HUES6 (cell line): ENCODE measurements around the gene TLE5.
"Not testable (repeated sequence)": the region's sequence is repeated elsewhere in the genome, so short reads cannot be mapped to it uniquely, and the experiment has no call there.

Source experiments
- H3K27ac ChIP-seq: 2 replicates; pipeline ENCODE4 v1.7.0; 2013; ENCODE audit warnings: low read depth, mild to moderate bottlenecking, low read length, inconsistent platforms
- H3K27me3 ChIP-seq: 2 replicates; pipeline ENCODE4 v1.6.1; 2013; ENCODE audit warnings: low read length; ENCODE audit not compliant: control insufficient read depth, insufficient read depth
- H3K36me3 ChIP-seq: 2 replicates; pipeline ENCODE4 v1.6.1; 2013; ENCODE audit warnings: low read length; ENCODE audit not compliant: control insufficient read depth, insufficient read depth
- H3K4me1 ChIP-seq: 2 replicates; pipeline ENCODE4 v1.6.1; 2013; ENCODE audit warnings: low read length; ENCODE audit not compliant: control insufficient read depth, insufficient read depth
- H3K4me3 ChIP-seq: 2 replicates; pipeline ENCODE4 v1.5.1; 2013; ENCODE audit warnings: low read depth, low read length
- H3K9ac ChIP-seq: one replicate; pipeline ENCODE4 v1.6.1; 2013; ENCODE audit warnings: mild to moderate bottlenecking, low read length
- H3K9me3 ChIP-seq: 2 replicates; pipeline ENCODE4 v1.6.1; 2013; ENCODE audit warnings: low read depth, low read length; ENCODE audit not compliant: control insufficient read depth, insufficient read depth

The TLE5 gene

GRCh38 chr19:3017923-3018322, 44.4 kb downstream of the TLE5 start:
- no peak overlapping the region for H3K4me3 ChIP-seq
- peaks cover 6% of the 10 kb centered on the region; the same call in 1 of the 2 replicates for H3K27me3 ChIP-seq
- H3K4me1 ChIP-seq, result 0 out of 2 replicates have a peak, but pooled peaks cover 3% of the 10 kb centered on the region
- H3K36me3 ChIP-seq, result no peaks in the 10 kb centered on the region
- no peak overlapping the region for H3K9ac ChIP-seq
- no peaks in the 10 kb centered on the region for H3K9me3 ChIP-seq
- H3K27ac ChIP-seq, result no peak overlapping the region

- H3K27ac ChIP-seq, result no peak overlapping the region
- peaks cover 14% of the 10 kb centered on the region; the same call in 1 of the 2 replicates for H3K27me3 ChIP-seq
- no peak overlapping the region for H3K9ac ChIP-seq
- H3K9me3 ChIP-seq, result no peaks in the 10 kb centered on the region
- peaks cover 9% of the 10 kb centered on the region; the same call in 1 of the 2 replicates for H3K4me1 ChIP-seq
- H3K36me3 ChIP-seq, result no peaks in the 10 kb centered on the region
- H3K4me3 ChIP-seq, result no peak overlapping the region
Measured at GRCh38 chr19:3015126-3016057, 46.9 kb downstream of the TLE5 start.

GRCh38 chr19:3014135-3014534, 48.2 kb downstream of the TLE5 start:
- peaks cover 13% of the 10 kb centered on the region; the same call in 1 of the 2 replicates for H3K27me3 ChIP-seq
- no peaks in the 10 kb centered on the region for H3K9me3 ChIP-seq
- H3K27ac ChIP-seq, result no peak overlapping the region
- H3K4me3 ChIP-seq, result no peak overlapping the region
- H3K4me1 ChIP-seq, result peaks cover 9% of the 10 kb centered on the region; the same call in 1 of the 2 replicates
- no peaks in the 10 kb centered on the region for H3K36me3 ChIP-seq
- H3K9ac ChIP-seq, result no peak overlapping the region

- no peaks in the 10 kb centered on the region for H3K9me3 ChIP-seq
- H3K4me3 ChIP-seq, result no peak overlapping the region
- no peak overlapping the region for H3K9ac ChIP-seq
- no peaks in the 10 kb centered on the region for H3K36me3 ChIP-seq
- H3K27me3 ChIP-seq, result peaks cover 13% of the 10 kb centered on the region; the same call in 1 of the 2 replicates
- H3K27ac ChIP-seq, result no peak overlapping the region
- H3K4me1 ChIP-seq, result peaks cover 9% of the 10 kb centered on the region; the same call in 1 of the 2 replicates
Measured at GRCh38 chr19:3013263-3013725, 49.0 kb downstream of the TLE5 start.

- Histone ChIP-seq H3K36me3 (no peaks in the 10 kb centered on the region), H3K27ac (no peak overlapping the region), H3K9me3 (no peaks in the 10 kb centered on the region), H3K27me3 (peaks cover 13% of the 10 kb centered on the region; the same call in 1 of the 2 replicates), H3K9ac (no peak overlapping the region), H3K4me1 (peaks cover 9% of the 10 kb centered on the region; the same call in 1 of the 2 replicates), H3K4me3 (no peak overlapping the region)
Measured at GRCh38 chr19:3012621-3013262, 49.6 kb downstream of the TLE5 start.

GRCh38 chr19:3012059-3012458, 50.2 kb downstream of the TLE5 start:
- not testable (repeated sequence) for H3K9ac ChIP-seq, H3K36me3 ChIP-seq, H3K4me3 ChIP-seq, H3K27ac ChIP-seq, H3K9me3 ChIP-seq, H3K4me1 ChIP-seq
- peaks cover 13% of the 10 kb centered on the region; the same call in 1 of the 2 replicates for H3K27me3 ChIP-seq

GRCh38 chr19:3010871-3011270, 51.4 kb downstream of the TLE5 start:
- H3K27me3 ChIP-seq, result peaks cover 13% of the 10 kb centered on the region; the same call in 1 of the 2 replicates
- no peaks in the 10 kb centered on the region for H3K36me3 ChIP-seq
- no peak overlapping the region for H3K9ac ChIP-seq
- no peak overlapping the region for H3K27ac ChIP-seq
- H3K4me3 ChIP-seq, result no peak overlapping the region
- no peaks in the 10 kb centered on the region for H3K9me3 ChIP-seq
- H3K4me1 ChIP-seq, result peaks cover 9% of the 10 kb centered on the region; the same call in 1 of the 2 replicates

GRCh38 chr19:3008994-3009393, 53.3 kb downstream of the TLE5 start:
- Histone ChIP-seq H3K9me3 (no peaks in the 10 kb centered on the region), H3K9ac (no peak overlapping the region), H3K4me1 (peaks cover 14% of the 10 kb centered on the region; the same call in 1 of the 2 replicates), H3K27me3 (peaks cover 26% of the 10 kb centered on the region; the same call in 1 of the 2 replicates), H3K4me3 (no peak overlapping the region), H3K27ac (no peak overlapping the region), H3K36me3 (no peaks in the 10 kb centered on the region)

- no peaks in the 10 kb centered on the region for H3K9me3 ChIP-seq
- H3K27me3 ChIP-seq, result peaks cover 26% of the 10 kb centered on the region; the same call in 1 of the 2 replicates
- no peaks in the 10 kb centered on the region for H3K36me3 ChIP-seq
- no peak overlapping the region for H3K27ac ChIP-seq
- peaks cover 12% of the 10 kb centered on the region; the same call in 1 of the 2 replicates for H3K4me1 ChIP-seq
- H3K4me3 ChIP-seq, result no peak overlapping the region
- no peak overlapping the region for H3K9ac ChIP-seq
Measured at GRCh38 chr19:3007975-3008374, 54.3 kb downstream of the TLE5 start.

- Histone ChIP-seq H3K36me3 (no peaks in the 10 kb centered on the region), H3K4me3 (no peak overlapping the region), H3K9ac (no peak overlapping the region), H3K27me3 (peaks cover 18% of the 10 kb centered on the region; the same call in 1 of the 2 replicates), H3K27ac (no peak overlapping the region), H3K9me3 (no peaks in the 10 kb centered on the region), H3K4me1 (0 out of 2 replicates have a peak, but pooled peaks cover 5% of the 10 kb centered on the region)
Measured at GRCh38 chr19:3006075-3006767, 56.1 kb downstream of the TLE5 start.
